Loucy (cell line): ENCODE results near the gene CNTN5.

Source experiments
- H2AFZ ChIP-seq: fragments of 200-600 bp; sonication (generic); 2 replicates; pipeline ENCODE4 v1.6.0; 2016; ENCODE audit warnings: antibody characterized with exemption, mild to moderate bottlenecking, low read length, moderate library complexity
- H3F3A ChIP-seq: fragments of 200-600 bp; 2 replicates; pipeline ENCODE4 v1.6.0; 2016; ENCODE audit warnings: antibody characterized with exemption, low read depth, mild to moderate bottlenecking
- H3K27me3 ChIP-seq: fragments of 200-600 bp; sonication (generic); 2 replicates; pipeline ENCODE4 v1.6.1; 2014; ENCODE audit warnings: low read length, mild to moderate bottlenecking; ENCODE audit not compliant: insufficient read depth, poor library complexity, severe bottlenecking
- H3K36me3 ChIP-seq: fragments of 200-600 bp; sonication (generic); 2 replicates; pipeline ENCODE4 v1.6.1; 2016; ENCODE audit warnings: low read length; ENCODE audit not compliant: insufficient read depth
- H3K4me1 ChIP-seq: fragments of 200-600 bp; sonication (generic); 2 replicates; pipeline ENCODE4 v1.5.1; 2014; ENCODE audit warnings: low read length, mild to moderate bottlenecking; ENCODE audit not compliant: insufficient read depth, poor library complexity, severe bottlenecking
- H3K4me2 ChIP-seq: fragments of 200-600 bp; sonication (generic); 2 replicates; pipeline ENCODE4 v1.6.0; 2014; ENCODE audit warnings: antibody characterized with exemption, low read length, low read depth, mild to moderate bottlenecking; ENCODE audit not compliant: poor library complexity, severe bottlenecking
- H3K4me3 ChIP-seq: fragments of 200-600 bp; sonication (generic); 2 replicates; pipeline ENCODE4 v1.5.1; 2014; ENCODE audit warnings: low read length, mild to moderate bottlenecking, mixed read lengths; ENCODE audit not compliant: poor library complexity, severe bottlenecking
- H3K79me2 ChIP-seq: fragments of 200-600 bp; sonication (generic); 2 replicates; pipeline ENCODE4 v1.6.1; 2014; ENCODE audit warnings: low read length; ENCODE audit not compliant: insufficient read depth
- H3K9ac ChIP-seq: fragments of 200-600 bp; sonication (generic); 2 replicates; pipeline ENCODE4 v1.6.0; 2014; ENCODE audit warnings: mild to moderate bottlenecking, low read depth, low read length, moderate library complexity; ENCODE audit not compliant: poor library complexity, severe bottlenecking
- H3K9me2 ChIP-seq: fragments of 200-600 bp; sonication (generic); replicated peaks from 2 replicates; pipeline ENCODE4 v1.6.1; 2016; ENCODE audit warnings: low read depth, low read length, mixed read lengths
- H3K9me3 ChIP-seq: fragments of 200-600 bp; sonication (generic); 2 replicates; pipeline ENCODE4 v1.6.1; 2014; ENCODE audit warnings: mild to moderate bottlenecking, antibody characterized with exemption, low read length, low read depth; ENCODE audit not compliant: insufficient read depth
- H4K20me1 ChIP-seq: fragments of 200-600 bp; sonication (generic); 2 replicates; pipeline ENCODE4 v1.6.0; 2014; ENCODE audit warnings: antibody characterized with exemption, low read length, mild to moderate bottlenecking; ENCODE audit not compliant: insufficient read depth, poor library complexity, severe bottlenecking
- CTCF ChIP-seq: fragments of 200-600 bp; sonication (generic); conservative IDR thresholded peaks from 2 replicates; pipeline ENCODE4 v1.5.1; 2014; ENCODE audit warnings: mild to moderate bottlenecking, antibody characterized with exemption, low read length
- EZH2phosphoT487 ChIP-seq: fragments of 200-600 bp; IDR thresholded peaks from 2 replicates; pipeline ENCODE4 v1.6.1; 2018; ENCODE audit warnings: antibody characterized with exemption, mild to moderate bottlenecking, moderate library complexity, borderline replicate concordance

The CNTN5 gene

DNA sequence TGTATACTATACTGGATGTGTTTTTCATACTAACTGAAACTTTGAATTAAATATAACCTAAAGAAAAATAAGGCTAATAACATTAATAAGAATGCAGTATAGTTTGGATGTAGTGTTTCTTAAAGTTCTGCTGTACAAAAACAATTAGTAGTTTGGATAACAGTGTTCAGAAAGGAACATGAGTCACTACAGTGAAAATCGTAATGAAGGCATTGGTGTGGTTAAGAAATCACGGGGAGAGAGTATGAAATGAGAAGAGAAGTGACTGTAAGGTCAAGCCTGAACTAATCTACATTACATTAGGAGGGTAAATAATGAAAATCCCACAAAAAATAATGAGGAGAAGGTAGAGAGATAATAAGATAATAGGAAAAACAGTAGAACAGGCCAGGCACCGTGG lies 939.8 kb downstream of the CNTN5 start:
- H3K4me3 ChIP-seq = no peak overlapping the region
- no peaks in the 10 kb centered on the region for H3K79me2 ChIP-seq
- no peaks in the 10 kb centered on the region for H3K9me3 ChIP-seq

GRCh38 chr11:99968336-99968735 lies 947.6 kb downstream of the CNTN5 start:
- Histone ChIP-seq H3K9ac (no peak overlapping the region), H3K36me3 (no peaks in the 10 kb centered on the region), H3K4me1 (no peaks in the 10 kb centered on the region), H3K79me2 (no peaks in the 10 kb centered on the region), H3K9me3 (no peaks in the 10 kb centered on the region), H4K20me1 (no peaks in the 10 kb centered on the region), H3K9me2 (no peaks in the 10 kb centered on the region), H3K4me3 (no peak overlapping the region), H3K27me3 (no peaks in the 10 kb centered on the region), H3K4me2 (no peak overlapping the region), H3F3A (no peaks in the 10 kb centered on the region), H2AFZ (no peak overlapping the region)
- TF ChIP-seq CTCF (no peak), EZH2phosphoT487 (no peak)

More for the DNA sequence above, 939.8 kb downstream of the CNTN5 start:
- H3K36me3 ChIP-seq = no peaks in the 10 kb centered on the region
- H3K4me1 ChIP-seq = no peaks in the 10 kb centered on the region
- no peaks in the 10 kb centered on the region for H3F3A ChIP-seq
- H3K27me3 ChIP-seq = no peaks in the 10 kb centered on the region
- TF ChIP-seq EZH2phosphoT487 (no peak), CTCF (no peak)
- H4K20me1 ChIP-seq = no peaks in the 10 kb centered on the region
- no peak overlapping the region for H3K4me2 ChIP-seq
- H3K9me2 ChIP-seq = no peaks in the 10 kb centered on the region
- no peak overlapping the region for H2AFZ ChIP-seq
- no peak overlapping the region for H3K9ac ChIP-seq

DNA sequence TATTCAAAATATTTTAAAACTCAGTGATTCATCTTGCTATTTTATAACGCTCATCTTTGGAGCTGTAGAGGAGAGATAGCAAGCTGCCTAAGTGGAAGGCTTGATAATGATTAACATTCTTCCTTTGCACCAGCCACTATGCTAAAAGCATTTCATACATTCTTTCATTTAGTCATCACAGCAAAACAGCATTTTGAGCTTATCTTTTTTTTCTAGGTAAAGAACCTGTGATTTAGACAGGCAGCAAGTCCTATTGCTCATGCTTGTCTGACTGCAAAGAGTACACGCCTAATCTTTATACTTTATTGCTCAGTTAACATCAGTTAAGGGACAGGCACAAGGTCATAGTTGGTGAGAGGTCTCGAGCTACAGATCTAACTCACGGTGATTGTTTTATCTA lies 953.2 kb downstream of the CNTN5 start:
- Histone ChIP-seq H3K79me2 (no peaks in the 10 kb centered on the region), H3K4me3 (no peak overlapping the region), H3K27me3 (no peaks in the 10 kb centered on the region), H3K9ac (no peak overlapping the region), H2AFZ (no peak overlapping the region), H3K4me1 (no peaks in the 10 kb centered on the region), H4K20me1 (no peaks in the 10 kb centered on the region), H3F3A (no peaks in the 10 kb centered on the region), H3K9me2 (no peaks in the 10 kb centered on the region), H3K36me3 (no peaks in the 10 kb centered on the region), H3K4me2 (no peak overlapping the region), H3K9me3 (no peaks in the 10 kb centered on the region)
- TF ChIP-seq CTCF (no peak), EZH2phosphoT487 (no peak)
